Measurements from ENCODE around the gene TMEM95.
A peak's percentile ranks its signal among the peaks of the same experiment; 100 is the strongest.
"Not testable (repeated sequence)": the region's sequence is repeated elsewhere in the genome, so short reads cannot be mapped to it uniquely, and the experiment has no call there.

The TMEM95 gene

DNA sequence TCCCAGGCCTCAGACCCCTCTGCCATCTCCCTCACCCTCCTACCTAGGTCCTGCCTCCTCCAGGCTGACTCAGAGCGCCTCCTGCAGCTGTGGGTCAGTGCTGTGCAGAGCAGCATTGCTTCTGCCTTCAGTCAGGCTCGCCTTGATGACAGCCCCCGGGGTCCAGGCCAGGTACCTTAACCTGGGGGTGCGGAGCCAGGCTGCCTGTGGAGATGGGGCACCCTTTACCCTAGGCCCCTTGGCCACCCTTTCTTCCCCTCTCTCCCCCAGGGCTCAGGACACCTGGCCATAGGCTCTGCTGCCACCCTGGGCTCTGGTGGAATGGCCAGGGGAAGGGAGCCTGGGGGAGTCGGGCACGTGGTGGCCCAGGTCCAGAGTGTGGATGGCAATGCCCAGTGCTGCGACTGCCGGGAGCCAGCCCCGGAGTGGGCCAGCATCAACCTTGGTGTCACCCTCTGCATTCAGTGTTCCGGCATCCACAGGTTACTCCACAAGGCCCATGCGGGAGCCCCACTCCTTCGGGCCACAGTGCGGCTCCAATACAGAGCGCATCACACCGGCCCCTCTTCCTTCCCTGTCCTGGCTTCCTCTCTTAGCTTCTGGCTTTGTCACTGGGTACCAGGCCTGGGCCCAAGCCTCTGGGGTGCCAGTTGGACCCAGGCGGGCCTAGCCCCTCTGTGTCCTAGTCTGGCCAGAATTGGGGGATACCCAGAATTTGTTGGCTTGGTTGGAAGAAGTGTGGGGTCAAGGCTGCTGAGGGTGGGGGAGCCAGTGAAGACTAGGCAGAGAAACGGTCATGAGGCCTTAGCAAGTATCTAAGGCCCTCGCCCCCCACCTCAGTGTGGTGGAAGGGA is 8.0 kb upstream of the TMEM95 start:
- DNase-seq (ENCODE audit: low spot score) = no peak

DNA sequence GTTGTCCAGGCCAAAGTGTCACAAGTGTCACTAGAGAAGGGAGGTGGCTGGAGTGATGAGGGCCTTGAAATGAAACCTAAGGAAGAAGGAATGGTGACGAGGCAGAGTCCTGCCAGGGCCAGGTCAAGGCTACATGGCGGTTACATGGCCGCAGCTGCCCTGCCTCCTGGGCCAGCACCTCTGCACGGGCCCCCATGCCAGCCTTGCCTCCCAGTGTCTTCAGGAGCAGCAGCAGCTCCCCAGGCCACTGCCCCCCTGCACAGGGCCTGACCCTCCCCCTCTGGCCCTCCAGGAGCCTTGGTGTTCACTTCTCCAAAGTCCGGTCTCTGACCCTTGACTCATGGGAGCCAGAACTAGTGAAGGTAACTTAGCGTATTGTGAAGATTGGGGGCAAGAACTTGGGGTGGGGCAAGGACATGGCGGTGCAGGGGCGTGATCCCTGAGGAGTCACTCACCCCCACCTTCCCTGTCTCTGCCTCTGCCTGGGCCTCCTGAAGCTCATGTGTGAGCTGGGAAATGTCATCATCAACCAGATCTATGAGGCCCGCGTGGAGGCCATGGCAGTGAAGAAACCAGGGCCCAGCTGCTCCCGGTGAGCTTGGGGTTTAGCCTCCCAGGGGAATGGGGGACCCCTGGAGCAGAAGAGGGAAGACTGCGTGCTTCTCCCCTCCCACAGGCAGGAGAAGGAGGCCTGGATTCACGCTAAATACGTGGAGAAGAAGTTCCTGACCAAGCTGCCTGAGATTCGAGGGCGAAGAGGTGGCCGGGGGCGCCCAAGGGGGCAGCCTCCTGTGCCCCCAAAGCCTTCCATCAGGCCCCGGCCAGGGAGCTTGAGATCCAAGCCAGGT is 7.1 kb upstream of the TMEM95 start:
- no peak for DNase-seq (ENCODE audit: low spot score)

DNA sequence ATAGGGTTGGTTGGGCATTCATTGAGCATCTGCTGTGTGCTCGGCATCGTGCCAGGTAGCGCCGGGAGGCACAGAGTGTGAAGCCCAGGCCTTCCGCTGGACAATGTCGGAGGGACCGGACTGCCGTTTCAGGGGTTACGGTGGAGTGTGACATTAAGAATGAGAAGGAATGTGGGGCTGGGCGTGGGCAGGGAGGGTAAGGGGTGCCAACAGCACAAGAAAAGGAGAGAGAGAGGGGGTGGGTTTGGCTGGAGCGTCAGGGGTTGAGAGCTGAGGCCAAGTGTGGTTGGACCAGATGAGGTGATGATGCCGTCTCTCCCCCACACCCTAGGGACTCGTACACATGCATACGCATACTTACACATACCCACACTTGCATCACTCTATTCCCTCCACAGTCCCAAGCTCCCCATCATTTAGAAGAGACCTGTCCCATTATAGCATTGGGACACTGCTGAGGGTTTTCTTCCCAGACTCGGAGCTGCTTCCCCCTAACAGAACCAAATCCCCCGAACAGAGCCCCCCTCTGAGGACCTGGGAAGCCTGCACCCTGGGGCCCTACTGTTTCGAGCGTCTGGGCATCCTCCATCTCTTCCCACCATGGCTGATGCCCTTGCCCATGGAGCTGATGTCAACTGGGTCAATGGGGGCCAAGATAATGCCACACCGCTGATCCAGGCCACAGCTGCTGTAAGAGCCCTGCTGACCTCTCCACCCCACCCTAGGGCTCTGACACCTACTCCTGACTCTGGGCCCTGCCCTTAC is 6.3 kb upstream of the TMEM95 start:
- DNase-seq (ENCODE audit: low spot score) = no peak

DNA sequence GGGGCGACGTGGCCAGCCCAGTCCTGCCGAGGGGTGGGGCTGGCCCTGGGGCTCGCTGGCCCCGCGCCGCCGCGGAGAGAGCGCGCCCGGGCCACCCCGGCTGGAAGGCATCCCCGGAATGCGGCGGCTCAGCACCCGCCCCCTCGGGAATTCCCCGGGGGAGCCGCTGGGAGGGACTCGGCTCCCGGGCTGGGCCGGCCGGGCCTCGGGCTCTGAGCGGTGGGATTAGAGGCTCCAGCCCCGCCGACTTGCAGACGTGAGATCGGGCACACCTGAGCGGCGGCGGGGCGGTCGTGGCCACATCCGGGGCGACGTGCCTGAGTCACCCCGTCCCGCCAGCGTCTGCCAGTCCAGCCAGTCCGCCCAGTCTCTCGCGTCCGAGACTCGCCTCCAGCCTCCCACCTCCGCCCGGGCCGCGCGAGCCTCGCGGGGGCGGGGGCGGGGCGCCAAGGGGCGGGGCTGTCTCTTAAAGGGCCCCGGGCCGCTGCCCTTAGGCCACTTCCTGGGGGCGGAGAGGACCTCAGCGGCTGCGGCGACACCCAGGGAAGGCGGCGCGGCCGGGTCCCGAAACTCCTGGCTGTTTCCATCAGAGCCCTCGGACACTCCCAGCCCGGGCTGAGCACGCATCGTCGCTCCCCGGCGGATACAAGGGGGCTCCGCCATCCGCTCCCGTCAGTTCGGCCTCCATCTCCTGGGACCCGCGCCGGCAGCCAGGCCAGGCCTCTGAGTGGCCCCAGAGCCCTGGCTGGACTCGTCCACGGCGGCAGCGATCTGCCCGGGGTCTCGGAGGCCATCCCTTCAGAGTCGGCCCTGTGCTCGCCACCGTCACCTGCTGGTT is 3.1 kb upstream of the TMEM95 start, which contains the start of gene KCTD11:
KCTD11 (plus strand) TSS at position 498 of the 838 bp plus-strand sequence.
- peak; percentile 79 for DNase-seq (ENCODE audit: low spot score)

GRCh38 chr17:7352503-7352889 is 2.5 kb upstream of the TMEM95 start:
- no peak for DNase-seq (ENCODE audit: low spot score)

- DNase-seq (ENCODE audit: low spot score) = no peak
Observed at GRCh38 chr17:7352910-7353635, 1.9 kb upstream of the TMEM95 start.

- peak; percentile 32 for DNase-seq (ENCODE audit: low spot score)
Observed at GRCh38 chr17:7354262-7354843, 603 bp upstream of the TMEM95 start.

- no peak for DNase-seq (ENCODE audit: low spot score)
Observed at GRCh38 chr17:7355573-7355972, 617 bp downstream of the TMEM95 start.

- peak; percentile 75 for DNase-seq (ENCODE audit: low spot score)
Observed at GRCh38 chr17:7356072-7356549, 1.2 kb downstream of the TMEM95 start.

GRCh38 chr17:7356756-7357155 is 1.8 kb downstream of the TMEM95 start:
- DNase-seq (ENCODE audit: low spot score) = no peak

- no peak for DNase-seq (ENCODE audit: low spot score)
Observed at GRCh38 chr17:7357381-7357780, 2.4 kb downstream of the TMEM95 start.

DNA sequence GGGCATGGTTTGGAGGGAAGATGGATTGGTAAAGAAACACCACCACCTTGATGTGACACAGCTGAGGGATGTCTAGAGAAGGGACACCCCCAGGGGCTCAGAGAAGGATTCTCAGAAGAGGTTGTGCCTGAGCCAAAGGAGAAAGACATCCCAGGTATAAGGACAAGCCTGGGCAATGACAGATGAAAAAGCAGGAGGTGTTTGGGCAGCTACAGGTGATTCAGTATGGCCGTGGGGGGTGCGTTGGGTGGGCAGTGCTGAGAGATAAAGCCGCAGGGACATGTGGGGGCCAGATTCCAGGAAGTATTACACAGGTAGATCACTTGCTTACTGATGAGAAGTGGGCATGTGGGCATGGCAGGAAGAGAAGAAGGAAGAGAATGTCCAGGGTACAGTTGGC is 7.0 kb downstream of the TMEM95 start:
- DNase-seq (ENCODE audit: low spot score) = no peak

DNA sequence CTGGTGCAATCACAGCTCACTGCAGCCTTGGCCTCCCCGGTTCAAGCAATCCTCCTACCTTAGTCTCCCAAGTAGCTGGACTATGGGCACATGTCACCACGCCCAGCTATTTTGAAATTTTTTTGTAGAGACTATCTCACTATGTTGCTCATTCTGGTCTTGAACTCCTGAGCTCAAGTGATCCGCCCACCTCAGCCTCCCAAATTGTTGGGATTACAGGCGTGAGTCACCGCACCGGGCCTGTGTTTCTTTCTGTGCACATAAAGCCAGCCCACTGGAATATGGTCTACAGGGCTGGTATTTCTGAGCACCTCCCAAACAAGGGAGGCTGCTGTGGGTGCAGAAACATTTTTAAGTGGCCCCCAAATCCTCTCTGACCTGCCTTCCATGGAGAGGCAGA is 8.4 kb downstream of the TMEM95 start:
- DNase-seq (ENCODE audit: low spot score) = no peak

GRCh38 chr17:7365963-7366362 is 11.0 kb downstream of the TMEM95 start:
- DNase-seq (ENCODE audit: low spot score) = not testable (repeated sequence)

DNA sequence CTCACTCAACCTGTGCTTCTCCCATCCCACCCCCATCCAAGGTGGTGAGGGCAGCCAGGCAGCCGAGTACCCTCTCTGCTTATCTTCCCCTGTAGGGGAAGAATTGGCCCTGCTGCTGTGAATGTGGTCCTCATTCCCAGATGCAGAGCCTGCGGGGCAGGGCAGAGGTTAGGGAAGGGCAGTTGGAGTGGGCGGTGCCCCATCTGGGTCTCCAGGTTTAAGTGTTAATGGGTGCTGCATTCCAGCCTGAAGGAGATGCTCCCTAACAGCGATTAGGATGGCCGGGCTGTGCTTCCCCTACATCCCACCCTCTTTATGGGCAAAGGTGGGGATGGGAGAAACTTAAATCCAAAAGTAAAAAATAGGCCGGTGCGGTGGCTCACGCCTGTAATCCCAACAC is 12.1 kb downstream of the TMEM95 start:
- DNase-seq (ENCODE audit: low spot score) = no peak

DNA sequence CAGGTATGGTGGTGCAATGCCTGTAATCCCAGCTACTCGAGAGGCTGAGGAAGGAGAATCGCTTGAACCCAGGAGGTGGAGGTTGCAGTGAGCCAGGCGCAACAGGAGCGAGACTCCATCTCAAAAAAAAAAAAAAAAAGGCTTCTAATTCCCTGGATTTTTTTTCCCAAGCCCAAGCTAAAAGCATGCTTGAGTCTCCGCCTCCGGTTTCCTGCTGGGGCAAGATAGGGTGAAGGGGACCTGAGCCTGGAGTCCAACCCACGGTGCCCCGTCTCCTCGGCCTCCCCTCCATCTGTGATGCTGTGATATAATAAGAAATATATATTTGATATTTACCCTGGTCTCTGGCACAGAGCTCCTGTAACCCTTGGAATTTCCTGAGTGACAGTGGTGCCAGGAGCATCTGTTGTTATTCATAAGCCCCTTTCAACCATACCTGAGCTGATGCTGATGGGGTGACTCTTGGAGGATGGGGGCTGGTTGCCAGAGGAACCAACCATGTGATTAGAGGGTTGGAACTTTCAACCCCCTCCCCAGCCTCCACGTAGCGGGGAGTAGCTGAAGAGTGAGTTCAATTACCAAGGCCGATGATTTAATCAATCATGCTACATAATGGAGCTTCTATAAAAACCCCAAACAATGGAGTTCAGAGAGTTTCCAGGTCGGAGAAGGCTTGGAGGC is 13.1 kb downstream of the TMEM95 start:
- no peak for DNase-seq (ENCODE audit: low spot score)

DNA sequence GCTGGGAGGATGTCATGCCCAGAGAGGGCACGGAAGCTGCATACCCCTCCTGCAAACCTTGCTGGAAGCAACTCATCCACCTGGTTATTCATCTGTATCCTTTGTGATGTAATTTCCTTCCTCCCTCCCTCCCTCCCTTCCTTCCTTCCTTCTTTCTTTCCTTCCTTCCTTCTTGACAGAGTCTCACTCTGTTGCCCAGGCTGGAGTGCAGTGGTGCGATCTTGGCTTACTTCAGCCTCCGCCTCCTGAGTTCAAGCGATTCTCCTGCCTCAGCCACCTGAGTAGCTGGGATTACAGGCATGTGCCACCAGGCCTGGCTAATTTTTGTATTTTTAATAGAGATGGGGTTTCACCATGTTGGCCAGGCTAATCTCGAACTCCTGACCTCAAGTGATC is 13.6 kb downstream of the TMEM95 start:
- DNase-seq (ENCODE audit: low spot score) = not testable (repeated sequence)

DNA sequence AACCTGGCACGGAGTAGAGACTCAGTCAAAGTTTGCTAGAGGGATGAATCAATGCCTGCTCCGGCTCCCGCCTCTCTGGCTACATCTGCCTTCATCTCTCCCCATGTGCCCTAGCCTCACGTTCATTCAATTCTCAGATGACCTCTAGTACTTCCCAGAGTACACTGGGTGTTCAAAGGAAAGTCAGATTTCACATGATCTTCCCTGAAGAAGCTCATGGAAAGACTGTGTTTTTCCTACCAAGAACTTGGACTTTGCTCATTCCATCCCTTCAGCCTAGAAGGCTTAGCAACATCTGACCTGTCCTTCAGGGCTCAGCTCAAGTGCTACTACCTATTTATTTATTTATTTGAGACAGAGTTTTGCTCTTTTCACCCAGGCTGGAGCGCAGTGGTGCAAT is 14.9 kb downstream of the TMEM95 start:
- no peak for DNase-seq (ENCODE audit: low spot score)

- DNase-seq (ENCODE audit: low spot score) = no peak
Observed at GRCh38 chr17:7370853-7371252, 15.9 kb downstream of the TMEM95 start.

GRCh38 chr17:7374353-7374752 is 19.4 kb downstream of the TMEM95 start:
- no peak for DNase-seq (ENCODE audit: low spot score)

Data from hematopoietic multipotent progenitor cell treated with erythropoietin and hydrocortisone succinate and interleukin-3 and kit ligand, for 15 days (in vitro differentiated cells).